ENCODE results near the gene MCFD2.

- TF ChIP-seq CTCF (IDR thresholded peaks at IDR 0.05) (no peak), EZH2 (IDR thresholded peaks at IDR 0.05) (no peak)
Measured at GRCh38 chr2:46929612-46930011, 14.0 kb upstream of the MCFD2 start.

All from neural progenitor cell (in vitro differentiated cells).